HG03342 (cell line): Measurements from ENCODE around the gene LONP2.
"Not testable (repeated sequence)": the region's sequence is repeated elsewhere in the genome, so short reads cannot be mapped to it uniquely, and the experiment has no call there.

Experiments used
- ATAC-seq: cut with Tn5 transposase; IDR thresholded peaks from one replicate; pipeline ENCODE4 v1.9.1; 2021; ENCODE audit warnings: mild to moderate bottlenecking, moderate library complexity; ENCODE audit not compliant: unreplicated experiment

LONP2 gene

GRCh38 chr16:48385253-48386150, 141.4 kb downstream of the LONP2 start, which contains the start of gene SIAH1:
Gene SIAH1, minus strand, starts transcription at chr16:48385413. Its CDS starts 22,985 bp downstream, at chr16:48362428.
- peak; percentile 62 for ATAC-seq

DNA sequence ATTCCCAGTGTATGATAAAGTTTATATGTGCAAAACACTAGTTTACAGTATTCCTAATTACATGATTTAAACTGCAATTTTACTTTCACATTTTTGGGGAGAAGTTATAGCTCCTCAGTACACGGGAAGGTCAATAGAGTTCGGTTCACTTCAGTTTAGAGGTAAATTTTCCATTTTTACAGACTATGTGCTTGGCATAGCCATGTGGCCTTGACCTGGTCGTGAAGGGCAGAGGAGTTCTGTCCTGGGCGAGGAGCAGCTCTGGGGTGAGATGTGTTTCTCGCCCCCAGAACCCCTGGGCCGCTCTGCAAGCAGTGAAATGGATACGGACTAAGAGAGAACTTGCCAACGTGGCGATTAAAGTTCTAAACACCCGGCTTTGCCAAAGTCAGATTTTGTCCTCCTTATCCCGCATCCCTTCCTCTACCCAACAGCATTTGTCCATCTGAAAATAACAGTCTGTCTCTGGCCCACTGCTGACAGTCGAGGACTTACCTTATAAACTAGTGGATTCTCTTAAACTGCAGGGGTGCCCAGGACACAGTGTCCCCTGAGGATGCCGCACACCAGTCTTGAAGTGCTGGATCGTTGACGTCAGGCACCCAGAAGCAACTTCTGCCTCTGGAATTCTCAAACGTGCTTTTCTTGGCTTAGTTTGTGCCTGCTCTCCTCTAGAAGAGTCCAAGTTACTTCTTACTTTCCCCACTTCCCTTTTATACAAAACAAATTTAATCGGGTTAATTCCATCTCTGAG, 142.6 kb downstream of the LONP2 start:
- ATAC-seq, result no peak

GRCh38 chr16:48392407-48392806, 148.3 kb downstream of the LONP2 start:
- ATAC-seq, result no peak

GRCh38 chr16:48393485-48394354, 149.6 kb downstream of the LONP2 start:
- ATAC-seq, result no peak

- no peak for ATAC-seq
These were observed 150.2 kb downstream of the LONP2 start for GRCh38 chr16:48394355-48394703.

DNA sequence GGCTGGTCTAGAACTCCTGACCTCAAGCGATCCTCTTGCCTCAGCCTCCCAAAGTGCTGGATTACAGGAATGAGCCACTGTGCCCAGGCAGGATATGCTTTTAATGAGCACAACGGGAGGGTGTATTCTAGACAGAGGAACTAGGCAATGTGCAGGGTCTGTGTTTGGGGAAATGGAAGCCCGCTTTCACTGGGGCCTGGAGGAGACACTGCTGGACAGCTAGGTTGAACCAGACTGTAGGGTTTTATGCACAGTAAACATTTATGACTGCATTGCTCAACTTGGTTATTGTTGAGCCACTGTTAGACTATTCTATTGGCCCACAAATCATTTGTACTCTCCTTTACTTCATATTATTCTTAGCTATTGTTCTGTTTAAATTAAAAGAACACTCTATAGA, 151.3 kb downstream of the LONP2 start:
- ATAC-seq, result no peak

DNA sequence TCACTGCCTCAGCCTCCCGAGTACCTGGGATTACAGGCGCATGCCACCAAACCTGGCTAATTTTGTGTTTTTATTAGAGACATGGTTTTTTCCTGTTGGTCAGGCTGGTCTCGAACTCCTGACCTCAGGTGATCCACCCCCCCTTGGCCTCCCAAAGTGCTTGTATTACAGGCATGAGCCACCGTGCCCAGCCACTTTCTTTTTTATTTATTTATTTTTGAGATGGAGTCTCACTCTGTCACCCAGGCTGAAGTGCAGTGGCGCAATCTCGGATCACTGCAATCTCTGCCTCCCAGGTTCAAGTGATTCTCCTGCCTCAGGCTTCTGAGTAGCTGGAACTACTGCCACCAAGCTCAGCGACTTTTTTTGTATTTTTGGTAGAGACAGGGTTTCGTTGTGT, 158.4 kb downstream of the LONP2 start:
- not testable (repeated sequence) for ATAC-seq

DNA sequence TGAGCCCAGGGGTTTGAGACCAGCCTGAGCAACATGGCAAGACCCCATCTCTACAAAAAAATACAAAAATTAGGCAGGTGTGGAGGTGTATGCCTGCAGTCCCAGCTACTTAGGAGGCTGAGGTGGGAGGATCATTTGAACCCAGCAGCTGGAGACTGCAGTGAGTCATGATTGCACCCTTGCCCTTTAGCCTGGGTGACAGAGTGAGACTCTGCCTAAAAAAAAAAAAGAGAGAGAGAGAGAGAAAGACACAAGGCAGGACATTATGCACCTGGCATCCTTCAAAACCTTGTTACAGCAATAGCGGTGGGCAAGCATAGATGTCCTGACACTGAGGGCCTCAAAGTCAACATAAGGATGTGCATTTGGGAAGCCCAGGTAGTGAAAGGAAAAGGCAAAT, 161.1 kb downstream of the LONP2 start:
- no peak for ATAC-seq

DNA sequence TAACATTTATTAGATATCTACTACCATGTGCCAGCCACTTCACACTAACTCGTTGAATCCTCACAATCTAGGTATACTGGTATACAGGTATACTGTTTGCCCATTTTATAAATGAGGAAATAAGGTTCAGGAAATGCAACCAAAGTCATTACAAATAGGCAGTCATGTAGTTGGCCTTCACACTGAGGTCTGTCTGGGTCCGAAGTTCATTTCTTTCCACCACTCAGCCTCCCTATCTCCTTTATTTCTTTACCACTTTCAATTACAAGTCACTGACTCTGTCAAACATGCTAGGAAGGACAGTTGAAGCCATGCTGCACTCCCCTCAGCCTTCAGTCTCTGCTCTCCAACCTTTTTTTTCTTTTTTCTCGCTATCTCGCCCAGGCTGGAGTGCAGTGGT, 161.8 kb downstream of the LONP2 start:
- no peak for ATAC-seq
